Gastrocnemius medialis (tissue), 4 donors: ENCODE data around the gene ADARB2.

Source experiments
- CTCF ChIP-seq, 5 experiments: fragments of 450-650 bp in 3 of 5; fragments of 200-600 bp in 2 of 5; sonication (generic) in 2 of 5; IDR thresholded peaks in 4 of 5; conservative IDR thresholded peaks in 1 of 5; 1 replicate in 4 of 5; 2 replicates in 1 of 5; pipeline ENCODE4 v1.5.1; 2016 to 2019; ENCODE audit warnings: antibody characterized with exemption in 5 of 5, mild to moderate bottlenecking in 3 of 5, moderate library complexity in 3 of 5
- POLR2A ChIP-seq, 2 donors: fragments of 450-650 bp; IDR thresholded peaks; one replicate each; pipeline ENCODE4 v1.6.1; 2017; ENCODE audit warnings: antibody characterized with exemption in 2 of 2, mild to moderate bottlenecking in 2 of 2, moderate library complexity in 2 of 2

GRCh38 chr10:1343176-1343575, 394.1 kb downstream of the ADARB2 start:
- no peak for TF ChIP-seq POLR2A (IDR thresholded peaks at IDR 0.05)
- TF ChIP-seq CTCF (IDR thresholded peaks at IDR 0.05 in 4 of 5, conservative IDR thresholded peaks at IDR 0.05 in 1 of 5): no peak
